ENCODE measurements around the gene RALGAPA2.

DNA sequence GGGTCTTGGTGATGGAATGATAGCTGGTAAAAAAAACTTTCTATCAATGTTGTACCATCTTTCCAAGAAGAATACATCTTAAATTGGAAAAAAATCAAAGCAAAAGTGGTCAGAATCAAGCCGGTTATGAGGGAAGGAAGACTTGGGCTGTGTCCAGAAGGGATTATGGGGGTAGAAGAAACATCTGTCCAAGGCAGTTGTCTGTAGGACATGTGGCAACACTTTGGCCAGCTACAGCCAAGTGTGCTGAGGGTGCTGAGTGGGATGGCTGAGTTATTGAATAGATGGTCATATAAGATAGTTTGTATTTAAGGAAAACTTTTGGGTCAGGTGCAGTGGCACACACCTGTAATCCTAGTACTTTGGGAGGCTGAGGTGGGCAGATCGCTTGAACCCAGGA lies 306.1 kb downstream of the RALGAPA2 start:
- TF ChIP-seq EZH2 (IDR thresholded peaks at IDR 0.05; ENCODE audit: borderline replicate concordance, low read length) = no peak
- TF ChIP-seq, protein P1, sequence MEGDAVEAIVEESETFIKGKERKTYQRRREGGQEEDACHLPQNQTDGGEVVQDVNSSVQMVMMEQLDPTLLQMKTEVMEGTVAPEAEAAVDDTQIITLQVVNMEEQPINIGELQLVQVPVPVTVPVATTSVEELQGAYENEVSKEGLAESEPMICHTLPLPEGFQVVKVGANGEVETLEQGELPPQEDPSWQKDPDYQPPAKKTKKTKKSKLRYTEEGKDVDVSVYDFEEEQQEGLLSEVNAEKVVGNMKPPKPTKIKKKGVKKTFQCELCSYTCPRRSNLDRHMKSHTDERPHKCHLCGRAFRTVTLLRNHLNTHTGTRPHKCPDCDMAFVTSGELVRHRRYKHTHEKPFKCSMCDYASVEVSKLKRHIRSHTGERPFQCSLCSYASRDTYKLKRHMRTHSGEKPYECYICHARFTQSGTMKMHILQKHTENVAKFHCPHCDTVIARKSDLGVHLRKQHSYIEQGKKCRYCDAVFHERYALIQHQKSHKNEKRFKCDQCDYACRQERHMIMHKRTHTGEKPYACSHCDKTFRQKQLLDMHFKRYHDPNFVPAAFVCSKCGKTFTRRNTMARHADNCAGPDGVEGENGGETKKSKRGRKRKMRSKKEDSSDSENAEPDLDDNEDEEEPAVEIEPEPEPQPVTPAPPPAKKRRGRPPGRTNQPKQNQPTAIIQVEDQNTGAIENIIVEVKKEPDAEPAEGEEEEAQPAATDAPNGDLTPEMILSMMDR (IDR thresholded peaks at IDR 0.05; ENCODE audit: low read length) = no peak

All from OCI-LY1 (cell line).